IPS-NIHi7 (cell line): ENCODE results near the gene PLCD1.
"Not testable (repeated sequence)": the region's sequence is repeated elsewhere in the genome, so short reads cannot be mapped to it uniquely, and the experiment has no call there.

Experiments
- DNase-seq: peaks from one replicate; pipeline ENCODE4 v3.0.0; 2012; ENCODE audit warnings: mixed read lengths; ENCODE audit errors: extremely low spot score

Gene PLCD1

GRCh38 chr3:38000242-38000916, 29.1 kb downstream of the PLCD1 start:
- no peak for DNase-seq

- DNase-seq, result no peak
Measured at GRCh38 chr3:37999836-38000235, 29.6 kb downstream of the PLCD1 start.

- no peak for DNase-seq
Measured at GRCh38 chr3:37997791-37998370, 31.6 kb downstream of the PLCD1 start.

DNA sequence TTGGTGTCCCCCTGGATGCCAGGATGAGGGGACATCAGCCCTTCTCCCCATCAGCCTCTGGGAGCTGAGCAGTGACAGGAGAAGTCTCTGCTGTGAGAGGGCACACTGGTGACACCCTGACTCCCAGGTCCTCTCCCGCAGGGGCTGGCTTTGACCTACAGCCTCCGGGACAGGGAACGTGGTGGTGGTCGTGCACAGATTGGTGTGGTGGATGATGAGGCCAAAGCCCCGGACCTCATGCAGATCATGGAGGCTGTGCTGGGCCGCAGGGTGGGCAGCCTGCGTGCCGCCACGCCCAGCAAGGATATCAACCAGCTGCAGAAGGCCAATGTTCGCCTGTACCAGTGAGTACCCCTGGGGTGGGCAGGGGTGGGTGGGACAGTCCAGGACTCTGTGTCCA, 32.1 kb downstream of the PLCD1 start:
- DNase-seq, result no peak

DNA sequence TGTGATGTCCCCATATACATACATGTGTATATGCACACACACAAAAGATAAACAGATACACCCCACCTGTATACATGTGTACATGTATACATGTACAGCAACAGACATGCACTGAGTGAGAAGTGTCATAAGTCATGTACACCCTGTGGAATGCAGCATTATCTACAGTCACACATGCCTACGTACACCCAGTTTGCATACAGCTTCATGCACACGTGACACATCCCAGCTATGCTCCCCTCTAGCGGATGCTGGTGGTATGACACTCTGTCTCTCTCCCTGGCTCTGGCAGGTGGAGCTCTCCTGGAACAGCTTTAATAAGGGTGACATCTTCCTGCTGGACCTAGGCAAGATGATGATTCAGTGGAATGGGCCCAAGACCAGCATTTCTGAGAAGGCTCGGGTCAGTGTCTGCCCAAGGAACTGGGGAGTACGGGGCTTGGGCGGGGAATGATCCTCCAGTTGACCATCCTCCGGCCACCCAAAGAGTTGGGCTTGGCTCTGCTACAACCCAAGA, 32.6 kb downstream of the PLCD1 start:
- DNase-seq, result peak; percentile 76

- no peak for DNase-seq
Measured at GRCh38 chr3:37995652-37996641, 33.5 kb downstream of the PLCD1 start.

DNA sequence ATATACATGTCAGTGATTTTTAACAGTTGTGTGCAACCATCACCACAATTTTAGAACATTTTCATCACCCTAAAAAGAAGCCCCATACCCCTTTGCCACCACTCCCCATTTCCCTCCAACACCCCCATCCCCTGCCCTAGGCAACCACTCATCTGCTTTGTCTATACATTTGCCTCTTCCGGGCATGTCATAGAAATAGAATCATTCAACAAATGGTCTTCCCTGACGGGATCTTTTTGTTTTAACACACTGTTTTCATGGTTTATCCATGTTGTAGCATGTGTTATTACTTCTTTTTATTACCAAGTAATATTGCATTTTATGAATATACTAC, 34.8 kb downstream of the PLCD1 start:
- DNase-seq, result no peak

- DNase-seq, result peak; percentile 73
Measured at GRCh38 chr3:37993820-37994638, 35.4 kb downstream of the PLCD1 start.

DNA sequence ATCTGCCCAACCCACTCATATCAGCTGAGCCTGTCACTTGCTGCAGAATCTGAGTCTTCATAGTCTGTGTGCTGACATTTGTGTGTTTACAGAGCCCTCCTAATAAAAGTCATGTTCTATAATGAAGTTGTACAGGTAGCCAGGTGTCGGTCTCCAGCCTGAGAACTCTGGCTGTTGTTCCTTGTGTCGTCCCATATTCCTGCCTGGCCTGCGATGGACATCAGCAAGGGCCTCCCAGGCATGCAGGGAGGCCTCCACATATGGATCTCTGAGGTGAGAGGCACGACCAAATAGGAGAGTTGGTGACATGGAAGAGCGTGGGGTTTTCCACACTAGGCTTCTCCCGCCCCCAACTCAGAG, 36.0 kb downstream of the PLCD1 start:
- DNase-seq, result no peak

DNA sequence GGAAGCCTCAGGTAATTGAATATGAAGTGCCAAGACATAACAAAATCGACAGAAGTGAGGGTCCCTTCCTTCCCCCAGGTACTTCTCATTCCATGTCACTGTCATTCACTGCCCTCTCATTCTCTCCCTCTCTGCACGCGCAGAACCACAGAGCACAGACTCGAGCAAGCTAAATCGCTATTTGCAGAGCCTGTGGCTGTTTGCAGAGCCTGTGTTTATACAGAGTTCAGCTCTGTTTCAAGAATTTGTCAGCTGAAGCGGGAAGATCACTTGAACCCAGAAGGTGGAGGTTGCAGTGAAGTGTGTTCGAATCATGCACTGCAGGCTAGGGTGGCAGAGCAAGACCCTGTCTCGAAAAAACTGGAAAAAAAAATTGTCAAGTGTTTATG, 36.4 kb downstream of the PLCD1 start:
- no peak for DNase-seq

- DNase-seq, result no peak
Measured at GRCh38 chr3:37992271-37993066, 37.0 kb downstream of the PLCD1 start.

GRCh38 chr3:37991823-37992222, 37.6 kb downstream of the PLCD1 start:
- no peak for DNase-seq

DNA sequence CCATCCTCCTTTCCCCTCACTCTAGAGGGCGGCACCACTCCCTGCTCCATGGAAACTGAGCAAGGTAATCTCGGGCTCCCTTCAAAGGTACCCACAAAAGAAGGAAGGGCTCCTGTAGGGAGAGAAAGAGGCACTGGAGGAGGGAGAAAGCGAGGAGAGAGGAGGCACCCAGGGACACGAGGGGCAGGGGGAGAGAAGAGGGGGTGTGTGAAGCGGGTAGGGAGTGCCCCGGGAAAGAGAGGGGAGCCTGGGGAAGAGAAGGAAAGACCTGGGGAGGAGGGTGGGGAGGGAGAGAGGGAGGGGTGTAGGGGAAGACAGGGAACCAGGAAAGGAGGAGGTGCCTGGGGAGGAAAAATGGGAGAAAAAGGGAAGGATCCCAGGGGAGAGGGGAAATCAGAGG, 38.3 kb downstream of the PLCD1 start:
- DNase-seq, result no peak

DNA sequence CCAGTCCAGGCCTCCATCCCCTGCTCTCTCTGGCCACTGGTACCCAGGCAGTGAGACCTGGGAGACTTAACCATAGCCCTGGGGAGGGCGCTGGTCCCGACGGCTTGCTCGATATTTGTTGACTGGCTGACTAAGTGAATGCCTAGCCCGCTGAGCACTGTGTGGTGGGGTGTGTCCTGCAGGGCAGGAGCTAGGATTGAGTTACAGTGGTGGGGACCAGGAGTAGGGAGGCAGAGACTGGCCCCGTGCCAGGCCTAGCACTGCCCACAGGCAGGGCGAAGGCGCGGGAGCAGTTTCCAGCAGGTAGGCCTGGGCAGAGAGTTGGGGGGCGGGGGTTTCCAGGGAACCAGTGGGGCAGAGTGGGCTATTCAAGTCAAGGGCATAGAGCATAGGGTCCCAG, 38.9 kb downstream of the PLCD1 start, which contains the start of gene VILL:
VILL (plus strand) TSS at position 260 of the 400 bp plus-strand sequence. CDS start 2,887 bp downstream, outside the sequence.
- no peak for DNase-seq

DNA sequence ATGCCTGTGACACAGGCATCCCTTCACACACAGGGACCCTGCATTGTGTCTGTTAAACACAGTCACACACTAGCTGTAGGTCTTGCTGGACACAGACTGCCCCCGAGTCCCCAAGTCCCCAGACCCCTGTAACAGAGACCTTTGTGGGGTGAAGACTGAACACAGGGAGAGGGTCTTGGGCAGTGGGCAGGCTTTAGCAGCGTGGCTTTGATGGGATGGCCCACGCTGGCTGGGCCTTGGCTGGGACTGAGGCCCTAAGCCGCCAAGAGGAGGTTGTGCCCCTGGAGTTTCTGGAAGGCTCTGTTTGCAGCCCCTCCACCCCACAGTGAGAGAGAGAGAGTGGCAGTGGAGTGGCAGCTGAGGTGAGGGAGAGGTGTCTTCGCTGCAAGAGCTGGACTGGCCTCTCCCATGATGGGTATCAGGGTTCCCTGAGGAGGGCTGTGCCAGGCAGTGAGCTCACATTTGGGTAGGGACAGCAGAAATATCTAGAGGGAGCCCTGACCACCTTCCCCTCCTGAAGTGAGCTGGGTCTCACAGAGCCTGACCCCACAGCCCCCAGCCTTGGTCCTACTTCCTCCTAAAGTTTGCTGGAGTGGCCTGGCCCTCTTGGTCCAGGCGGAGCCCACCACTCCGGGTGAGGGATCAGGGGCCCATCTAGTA, 39.5 kb downstream of the PLCD1 start:
- no peak for DNase-seq

- DNase-seq, result no peak
Measured at GRCh38 chr3:37988931-37989525, 40.4 kb downstream of the PLCD1 start.

DNA sequence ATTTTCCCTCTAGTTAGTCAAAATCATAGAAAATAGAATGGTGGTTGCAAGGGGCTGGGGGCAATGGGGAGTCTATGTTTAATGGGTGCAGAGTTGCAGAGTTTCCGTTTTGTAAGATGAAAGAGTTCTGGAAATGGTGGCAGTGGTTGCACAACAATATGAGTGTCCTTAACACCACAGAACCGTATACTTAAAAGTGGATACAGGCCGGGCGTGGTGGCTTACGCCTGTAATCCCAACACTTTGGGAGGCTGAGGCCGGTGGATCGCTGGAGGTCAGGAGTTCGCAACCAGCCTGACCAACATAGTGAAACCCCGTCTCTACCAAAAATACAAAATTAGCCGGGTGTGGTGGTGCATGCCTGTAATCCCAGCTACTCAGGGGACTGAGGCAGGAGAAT, 41.1 kb downstream of the PLCD1 start:
- DNase-seq, result not testable (repeated sequence)

DNA sequence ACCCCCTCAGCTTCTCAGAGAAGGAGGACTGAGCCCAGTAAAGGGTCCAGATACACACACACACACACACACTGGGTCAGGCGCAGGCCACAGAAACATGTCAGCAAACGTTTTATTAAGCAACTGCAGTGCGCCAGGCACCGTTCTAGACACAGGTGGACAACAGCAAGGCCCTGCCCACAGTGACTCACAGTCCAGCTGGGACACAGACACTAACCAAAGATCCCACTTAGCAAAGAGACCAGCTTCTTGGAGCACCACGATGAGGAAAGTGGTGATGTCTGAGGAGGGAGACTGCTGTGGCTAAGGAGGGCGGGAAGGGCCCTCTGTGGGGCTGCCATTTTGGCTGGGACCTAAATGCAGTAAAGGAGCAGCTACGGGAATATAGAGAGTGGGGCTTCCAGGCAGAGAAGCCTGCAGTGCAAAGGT, 41.7 kb downstream of the PLCD1 start:
- no peak for DNase-seq

- DNase-seq, result no peak
Measured at GRCh38 chr3:37987315-37987697, 42.1 kb downstream of the PLCD1 start.
